KBM-7 (cell line): ENCODE measurements around the gene TULP1.
"Not testable (repeated sequence)": the region's sequence is repeated elsewhere in the genome, so short reads cannot be mapped to it uniquely, and the experiment has no call there.

ENCODE experiments used
- DNase-seq: peaks from one replicate; pipeline ENCODE4 v3.0.0-alpha.2; 2015
- in situ Hi-C: fragments of 300-500 bp; cut with MboI; formaldehyde crosslinking; loops from 2 replicates; pipeline ENCODE4 v1.14.3; 2020; ENCODE audit warnings: low sequenced_read_pairs, low pct_unique_long_range_greater_than_20kb, mixed read lengths

TULP1 gene

GRCh38 chr6:35522660-35523658, 10.3 kb upstream of the TULP1 start:
- in situ Hi-C loops: no loop called here
- DNase-seq: peak; percentile 73

- in situ Hi-C loops: no loop called here
- DNase-seq: no peak
Observed at GRCh38 chr6:35522151-35522550, 9.5 kb upstream of the TULP1 start.

- in situ Hi-C loops: no loop called here
- no peak for DNase-seq
Observed at GRCh38 chr6:35521235-35521634, 8.5 kb upstream of the TULP1 start.

GRCh38 chr6:35519313-35520015, 6.8 kb upstream of the TULP1 start:
- in situ Hi-C loops: no loop called here
- no peak for DNase-seq

GRCh38 chr6:35518566-35519312, 6.0 kb upstream of the TULP1 start:
- no peak for DNase-seq
- in situ Hi-C loops: no loop called here

- in situ Hi-C loops, DNase-seq: not testable (repeated sequence)
Observed at GRCh38 chr6:35517978-35518377, 5.3 kb upstream of the TULP1 start.

- DNase-seq: no peak
- in situ Hi-C loops: no loop called here
Observed at GRCh38 chr6:35516712-35517111, 4.0 kb upstream of the TULP1 start.

GRCh38 chr6:35515939-35516338, 3.2 kb upstream of the TULP1 start:
- DNase-seq, in situ Hi-C loops: not testable (repeated sequence)

- in situ Hi-C loops: no loop called here
- DNase-seq: no peak
Observed at GRCh38 chr6:35514587-35514986, 1.9 kb upstream of the TULP1 start.

- DNase-seq: no peak
- in situ Hi-C loops: no loop called here
Observed at GRCh38 chr6:35512006-35512405, 690 bp downstream of the TULP1 start.

- in situ Hi-C loops: no loop called here
- DNase-seq: no peak
Observed at GRCh38 chr6:35511562-35511941, 1.1 kb downstream of the TULP1 start.

- in situ Hi-C loops: no loop called here
- no peak for DNase-seq
Observed at GRCh38 chr6:35510916-35511561, 1.7 kb downstream of the TULP1 start.

- no peak for DNase-seq
- in situ Hi-C loops: no loop called here
Observed at GRCh38 chr6:35508542-35508941, 4.2 kb downstream of the TULP1 start.

GRCh38 chr6:35508027-35508426, 4.7 kb downstream of the TULP1 start:
- no peak for DNase-seq
- in situ Hi-C loops: no loop called here

GRCh38 chr6:35507221-35507620, 5.5 kb downstream of the TULP1 start:
- in situ Hi-C loops: no loop called here
- DNase-seq: no peak

- DNase-seq: no peak
- in situ Hi-C loops: no loop called here
Observed at GRCh38 chr6:35506536-35506935, 6.2 kb downstream of the TULP1 start.

GRCh38 chr6:35505999-35506412, 6.7 kb downstream of the TULP1 start:
- in situ Hi-C loops: no loop called here
- DNase-seq: no peak

GRCh38 chr6:35503534-35503933, 9.2 kb downstream of the TULP1 start:
- no peak for DNase-seq
- in situ Hi-C loops: no loop called here

- in situ Hi-C loops: no loop called here
- DNase-seq: no peak
Observed at GRCh38 chr6:35501784-35502183, 10.9 kb downstream of the TULP1 start.
